ENCODE measurements around the gene HHLA2.
A peak's percentile ranks its signal among the peaks of the same experiment; 100 is the strongest.

HHLA2 gene

DNA sequence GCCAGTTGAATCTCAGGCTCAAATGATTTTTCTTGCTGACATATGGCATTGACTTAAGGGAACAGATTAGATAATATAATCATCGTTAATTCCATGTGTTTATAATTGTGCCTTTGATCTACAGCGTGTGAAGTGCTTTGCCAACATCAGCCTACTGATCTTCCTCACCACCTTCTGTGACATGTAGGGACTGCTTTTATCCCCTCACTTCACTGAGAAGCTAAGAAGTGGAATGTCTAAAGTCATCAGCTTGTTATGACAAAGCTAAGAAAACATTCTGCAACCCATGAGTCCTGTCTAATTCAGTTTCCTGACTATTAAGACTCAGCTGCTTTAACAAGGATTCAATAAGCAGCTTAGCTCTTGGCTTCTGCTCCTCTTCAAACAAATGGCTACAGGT is 108.0 kb downstream of the HHLA2 start:
- Mint-ChIP-seq H3K4me1 (peaks cover 7% of the 10 kb centered on the region), H3K27ac (no peak overlapping the region), H3K36me3 (ENCODE audit: low read depth) (no peaks in the 10 kb centered on the region), H3K4me3 (no peak overlapping the region), H3K27me3 (no peaks in the 10 kb centered on the region), H3K9me3 (no peaks in the 10 kb centered on the region)
- DNase-seq = no peak
- no peak for ATAC-seq

DNA sequence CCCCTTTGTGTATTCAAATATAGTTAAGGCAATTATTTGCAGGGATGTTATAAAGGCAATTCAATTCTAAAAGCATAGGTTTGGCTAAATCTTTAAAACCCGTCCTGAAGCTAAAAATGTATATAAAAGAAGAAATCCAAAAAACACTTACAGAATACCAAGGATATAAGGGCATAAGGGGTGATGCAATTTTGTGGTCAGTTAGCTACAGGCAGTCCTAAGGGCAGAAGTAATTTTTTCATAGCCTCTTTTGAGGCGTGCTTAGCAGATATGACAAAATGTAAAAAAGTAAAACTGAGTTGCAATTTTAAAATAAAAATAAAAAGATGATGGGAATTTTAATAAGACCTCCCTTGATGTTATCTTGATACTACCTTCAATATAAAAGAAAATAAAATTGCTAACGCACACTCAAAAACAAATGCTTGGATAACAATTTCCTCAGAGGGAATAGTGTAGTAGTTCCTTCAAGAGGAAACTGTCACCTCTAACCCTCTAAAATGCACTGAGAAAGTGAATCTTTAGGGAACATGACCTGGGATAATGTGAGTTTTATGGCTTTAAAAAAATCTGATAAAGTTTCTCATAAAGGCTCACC is 109.8 kb downstream of the HHLA2 start:
- H3K4me1 Mint-ChIP-seq = peaks cover 7% of the 10 kb centered on the region
- DNase-seq (no peak), ATAC-seq (no peak)
- no peaks in the 10 kb centered on the region for H3K36me3 Mint-ChIP-seq (ENCODE audit: low read depth)
- H3K27me3 Mint-ChIP-seq = no peaks in the 10 kb centered on the region
- H3K9me3 Mint-ChIP-seq = no peaks in the 10 kb centered on the region
- no peak overlapping the region for H3K4me3 Mint-ChIP-seq
- no peak overlapping the region for H3K27ac Mint-ChIP-seq

DNA sequence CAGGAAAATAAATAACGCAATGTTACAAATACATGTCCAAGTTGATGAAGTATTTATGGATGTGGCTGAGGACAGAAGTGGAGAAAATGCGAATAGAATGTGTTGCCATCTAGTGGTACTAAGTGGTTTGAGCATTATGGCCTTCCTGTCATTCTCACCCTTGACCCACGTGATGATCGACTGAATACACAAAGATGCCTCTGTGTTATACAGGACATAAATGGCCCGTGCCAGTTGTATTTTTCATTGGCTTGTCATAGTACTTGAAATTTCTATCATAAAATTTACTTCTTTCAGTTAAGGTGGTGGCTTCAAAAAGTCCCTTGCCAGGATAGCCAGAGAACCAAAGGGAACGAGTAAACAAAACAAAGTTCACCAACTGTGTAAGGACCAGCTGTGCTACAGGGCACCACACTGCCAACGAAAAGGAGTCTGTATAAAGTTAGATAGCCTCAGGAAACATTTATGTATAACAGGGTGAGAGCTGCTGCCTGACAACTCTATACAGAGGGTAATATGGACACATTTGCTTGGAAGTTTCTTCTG is 110.4 kb downstream of the HHLA2 start:
- Mint-ChIP-seq H3K4me3 (no peak overlapping the region), H3K9me3 (no peaks in the 10 kb centered on the region), H3K27me3 (no peaks in the 10 kb centered on the region), H3K36me3 (ENCODE audit: low read depth) (no peaks in the 10 kb centered on the region), H3K27ac (no peak overlapping the region), H3K4me1 (peaks cover 7% of the 10 kb centered on the region)
- DNase-seq (no peak), ATAC-seq (peak; percentile 93)

DNA sequence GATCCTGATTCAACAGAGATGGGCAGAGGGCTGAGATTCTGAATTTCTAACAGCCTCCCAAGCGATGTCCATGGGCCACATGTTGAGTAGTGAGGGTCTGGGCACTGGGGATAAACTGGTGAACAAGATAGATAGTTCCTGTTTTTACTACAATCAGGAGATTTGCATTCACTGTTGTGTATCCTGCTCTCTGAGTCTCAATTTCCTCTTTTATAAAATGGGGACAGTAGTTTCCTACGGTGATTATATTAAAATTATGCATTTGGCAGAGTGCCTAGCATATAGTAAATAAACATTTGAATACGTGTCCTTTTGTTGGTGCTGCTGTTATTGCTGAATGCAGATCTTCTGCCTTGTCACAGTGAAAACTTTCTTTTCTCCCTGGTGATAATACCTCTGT is 111.5 kb downstream of the HHLA2 start:
- no peaks in the 10 kb centered on the region for H3K9me3 Mint-ChIP-seq
- DNase-seq (no peak), ATAC-seq (no peak)
- no peaks in the 10 kb centered on the region for H3K36me3 Mint-ChIP-seq (ENCODE audit: low read depth)
- no peak overlapping the region for H3K27ac Mint-ChIP-seq
- peaks cover 9% of the 10 kb centered on the region for H3K4me1 Mint-ChIP-seq
- no peak overlapping the region for H3K4me3 Mint-ChIP-seq
- peaks cover 2% of the 10 kb centered on the region for H3K27me3 Mint-ChIP-seq

DNA sequence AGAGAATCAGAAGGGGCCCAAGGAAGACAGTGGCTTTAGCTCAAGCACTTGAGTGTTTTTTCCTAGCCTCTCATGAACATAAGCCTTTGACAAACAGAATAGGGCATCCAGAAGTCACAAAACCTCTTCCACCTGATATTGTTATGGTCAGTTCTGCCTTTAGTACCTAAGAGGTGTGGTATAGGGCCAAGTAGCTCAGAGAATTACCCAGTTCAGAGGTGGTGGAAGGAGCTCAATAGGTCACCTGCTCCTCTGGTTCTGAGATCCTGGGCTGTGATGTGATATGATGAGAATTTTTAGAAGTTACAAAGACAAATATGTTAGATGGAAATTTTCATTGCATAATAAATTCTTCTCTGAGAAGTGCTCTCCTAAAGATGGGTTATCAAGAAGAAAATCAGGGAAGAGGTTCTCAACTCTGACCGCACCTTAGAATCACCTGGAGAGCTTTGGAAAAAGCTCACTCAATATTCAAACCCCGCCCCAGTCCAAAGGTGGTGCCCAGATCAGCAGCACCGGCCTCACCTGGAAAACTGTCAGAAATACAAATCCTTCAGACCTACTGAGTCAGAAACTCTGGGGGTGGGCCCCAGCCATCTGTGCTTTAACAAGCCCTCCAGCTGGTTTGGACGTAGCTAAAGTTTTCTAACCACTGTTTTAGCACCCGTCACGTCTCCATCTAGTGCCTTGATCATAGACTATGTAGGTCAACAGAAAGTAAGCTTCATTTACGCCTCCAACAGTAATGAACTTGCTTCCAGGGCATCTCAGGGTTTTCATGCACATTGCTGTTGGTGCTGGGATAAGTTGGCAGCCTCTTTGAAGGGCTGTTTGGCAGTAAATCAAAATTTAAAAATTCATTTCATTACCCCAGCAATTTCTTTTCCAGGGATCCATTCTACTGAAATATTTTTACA is 112.8 kb downstream of the HHLA2 start:
- Mint-ChIP-seq H3K9me3 (no peaks in the 10 kb centered on the region), H3K27ac (no peak overlapping the region), H3K4me1 (peaks cover 9% of the 10 kb centered on the region), H3K4me3 (no peak overlapping the region), H3K36me3 (ENCODE audit: low read depth) (no peaks in the 10 kb centered on the region), H3K27me3 (peaks cover 2% of the 10 kb centered on the region)
- no peak for DNase-seq
- ATAC-seq = no peak

DNA sequence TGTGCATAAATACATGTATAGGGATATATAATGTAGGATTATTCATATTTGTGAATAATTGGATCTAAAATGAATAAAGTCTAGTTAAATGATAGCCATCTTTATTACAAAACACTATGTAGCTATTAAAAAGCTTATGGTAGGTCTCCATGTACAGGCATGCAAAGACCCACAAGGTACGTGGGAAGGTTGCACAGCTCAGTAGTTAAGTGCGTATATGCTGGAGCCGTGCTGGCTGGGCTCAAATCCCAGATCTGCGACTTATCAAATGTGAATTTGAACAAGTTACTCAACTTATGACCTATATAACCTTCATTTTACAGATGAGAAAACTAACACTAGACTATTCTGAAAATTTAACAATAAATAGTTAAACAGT is 113.4 kb downstream of the HHLA2 start:
- peaks cover 9% of the 10 kb centered on the region for H3K4me1 Mint-ChIP-seq
- ATAC-seq (no peak), DNase-seq (no peak)
- peaks cover 2% of the 10 kb centered on the region for H3K27me3 Mint-ChIP-seq
- H3K9me3 Mint-ChIP-seq = no peaks in the 10 kb centered on the region
- H3K4me3 Mint-ChIP-seq = no peak overlapping the region
- H3K36me3 Mint-ChIP-seq (ENCODE audit: low read depth) = no peaks in the 10 kb centered on the region
- no peak overlapping the region for H3K27ac Mint-ChIP-seq

DNA sequence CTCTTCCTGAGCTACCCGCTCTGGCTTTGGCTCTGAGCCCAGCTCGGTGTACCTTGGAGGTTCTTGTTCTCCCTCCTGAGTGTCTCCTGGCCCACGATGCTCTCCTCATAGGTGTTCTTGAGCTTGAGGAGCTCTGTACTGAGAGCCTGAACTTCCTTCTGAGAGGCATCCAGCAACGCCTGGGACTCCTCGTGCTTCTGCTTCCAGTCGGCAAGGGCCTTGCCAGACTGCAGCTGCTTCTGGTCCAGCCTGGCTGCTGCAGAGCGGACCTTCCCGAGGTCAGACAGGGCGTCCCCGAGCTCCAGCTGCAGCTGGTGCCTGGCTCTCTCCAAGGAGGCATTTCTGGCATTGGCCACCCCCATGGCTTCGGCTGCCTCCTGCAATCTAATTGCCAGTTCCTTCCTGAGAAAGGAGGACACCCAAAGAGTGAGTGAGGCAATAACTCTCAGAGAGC is 114.2 kb downstream of the HHLA2 start:
- Mint-ChIP-seq H3K36me3 (ENCODE audit: low read depth) (no peaks in the 10 kb centered on the region), H3K27ac (no peak overlapping the region), H3K4me3 (no peak overlapping the region), H3K4me1 (peaks cover 11% of the 10 kb centered on the region), H3K9me3 (no peaks in the 10 kb centered on the region), H3K27me3 (peaks cover 2% of the 10 kb centered on the region)
- DNase-seq (no peak), ATAC-seq (no peak)

DNA sequence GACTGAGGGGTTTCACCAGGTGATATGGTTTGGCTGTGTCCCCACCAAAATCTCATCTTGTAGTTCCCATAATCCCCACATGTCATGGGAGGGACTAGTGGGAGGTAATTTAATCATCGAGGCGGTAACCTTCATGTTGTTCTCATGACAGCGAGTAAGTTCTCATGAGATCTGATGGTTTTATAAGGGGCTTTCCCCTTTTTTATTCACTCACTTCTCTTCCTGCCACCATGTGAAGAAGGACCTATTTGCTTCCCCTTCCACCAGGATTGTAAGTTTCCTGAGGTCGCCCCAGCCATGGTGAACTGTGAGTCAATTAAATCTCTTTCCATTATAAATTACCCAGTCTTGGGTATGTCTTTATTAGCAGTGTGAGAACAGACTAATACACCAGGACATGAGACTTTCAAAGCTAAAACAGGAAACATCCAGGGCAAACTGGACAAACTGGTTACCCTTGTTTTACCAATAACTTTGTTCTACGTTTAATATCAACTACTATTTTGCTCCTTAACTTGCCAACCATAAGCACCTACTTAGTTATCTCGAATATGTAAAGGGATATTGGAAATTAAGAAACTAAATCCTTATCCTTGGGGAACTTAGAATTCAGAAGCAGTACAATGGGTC is 115.9 kb downstream of the HHLA2 start:
- no peak overlapping the region for H3K4me3 Mint-ChIP-seq
- no peaks in the 10 kb centered on the region for H3K36me3 Mint-ChIP-seq (ENCODE audit: low read depth)
- no peak overlapping the region for H3K27ac Mint-ChIP-seq
- no peaks in the 10 kb centered on the region for H3K9me3 Mint-ChIP-seq
- DNase-seq (no peak), ATAC-seq (no peak)
- peaks cover 2% of the 10 kb centered on the region for H3K27me3 Mint-ChIP-seq
- H3K4me1 Mint-ChIP-seq = peaks cover 18% of the 10 kb centered on the region

DNA sequence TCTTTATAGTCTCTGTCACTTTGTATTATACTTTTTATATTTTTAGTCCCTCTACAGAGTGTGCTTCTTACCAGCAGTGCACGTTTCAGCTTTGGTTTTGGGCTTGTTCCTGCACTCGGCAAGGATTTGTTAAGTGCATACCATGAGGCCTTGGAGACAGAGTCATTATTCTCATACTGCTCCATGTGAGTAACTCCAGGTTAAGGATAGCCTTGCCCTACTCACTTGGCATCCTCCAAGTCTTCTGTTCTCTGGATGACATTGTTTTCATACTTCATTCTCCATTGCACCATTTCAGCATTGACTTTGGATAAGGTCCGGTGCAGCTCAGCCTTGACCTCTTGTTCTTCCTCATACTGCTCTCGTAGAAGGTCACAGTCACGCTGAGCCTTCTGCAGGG is 117.7 kb downstream of the HHLA2 start:
- ATAC-seq = no peak
- no peak for DNase-seq
- Mint-ChIP-seq H3K9me3 (no peaks in the 10 kb centered on the region), H3K4me3 (no peak overlapping the region), H3K27ac (no peak overlapping the region), H3K36me3 (ENCODE audit: low read depth) (no peaks in the 10 kb centered on the region), H3K27me3 (peaks cover 2% of the 10 kb centered on the region), H3K4me1 (peaks cover 18% of the 10 kb centered on the region)

DNA sequence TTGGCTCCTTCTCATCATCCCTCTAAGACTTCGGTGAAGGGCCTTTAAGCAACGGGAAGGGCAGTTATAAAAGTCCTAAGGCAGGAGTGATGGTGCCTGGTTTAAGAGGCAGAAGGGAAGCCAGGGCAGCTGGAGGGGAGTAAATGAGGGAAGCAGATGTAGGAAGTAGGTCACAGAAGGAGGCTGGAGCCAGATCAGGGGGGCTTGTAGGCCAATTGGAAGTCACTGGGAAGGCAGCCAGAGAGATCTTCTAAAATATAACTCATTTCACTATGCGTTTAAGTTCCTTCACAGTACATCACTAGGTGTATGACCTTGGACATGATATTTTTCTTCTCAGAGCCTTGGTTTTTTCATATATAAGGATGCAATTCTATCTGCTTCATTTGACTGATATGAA is 119.3 kb downstream of the HHLA2 start:
- Mint-ChIP-seq H3K4me1 (peaks cover 18% of the 10 kb centered on the region), H3K27me3 (peaks cover 2% of the 10 kb centered on the region)

DNA sequence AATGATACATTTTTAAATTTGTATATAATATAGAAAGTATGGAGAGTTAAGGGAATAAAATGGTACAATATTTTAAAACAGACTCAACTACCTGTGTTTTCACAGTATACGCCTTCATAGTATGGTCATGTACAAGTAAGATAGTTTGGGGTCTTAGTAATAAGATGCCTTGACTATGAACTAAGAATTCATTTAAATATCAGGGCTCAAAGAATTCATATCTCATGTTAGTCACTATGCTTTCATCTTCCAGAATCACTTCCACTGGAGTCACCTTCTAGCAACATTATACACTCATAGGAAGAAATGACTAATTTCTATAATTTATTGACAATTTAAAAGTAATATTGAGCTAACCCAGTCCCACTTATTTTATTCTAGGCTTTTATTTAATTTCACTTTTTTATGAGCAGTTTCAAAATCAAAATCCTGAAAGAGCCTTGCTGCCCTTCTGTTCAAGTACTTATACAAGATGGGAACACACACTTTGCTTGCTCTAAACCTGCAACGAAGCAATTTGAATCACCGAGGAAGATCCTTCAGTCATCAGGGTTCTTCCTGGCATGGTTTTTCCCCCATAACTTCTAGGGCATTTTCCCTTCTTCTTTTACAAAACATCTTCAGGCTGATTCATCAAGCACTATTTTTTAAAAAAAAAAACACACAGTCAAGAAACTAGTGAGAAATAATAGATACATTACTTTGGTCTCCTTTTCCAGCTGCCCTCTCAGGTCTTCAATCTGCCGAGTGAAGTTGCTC is 119.9 kb downstream of the HHLA2 start:
- Mint-ChIP-seq H3K27ac (peak overlapping the region; percentile 45), H3K4me3 (no peak overlapping the region), H3K27me3 (peaks cover 2% of the 10 kb centered on the region), H3K36me3 (ENCODE audit: low read depth) (no peaks in the 10 kb centered on the region), H3K9me3 (no peaks in the 10 kb centered on the region), H3K4me1 (peaks cover 18% of the 10 kb centered on the region)
- DNase-seq (no peak), ATAC-seq (peak; percentile 85)

More for the DNA sequence above, 119.3 kb downstream of the HHLA2 start:
- ATAC-seq = no peak
- Mint-ChIP-seq H3K4me3 (no peak overlapping the region), H3K27ac (no peak overlapping the region), H3K36me3 (ENCODE audit: low read depth) (no peaks in the 10 kb centered on the region), H3K9me3 (no peaks in the 10 kb centered on the region)
- no peak for DNase-seq

DNA sequence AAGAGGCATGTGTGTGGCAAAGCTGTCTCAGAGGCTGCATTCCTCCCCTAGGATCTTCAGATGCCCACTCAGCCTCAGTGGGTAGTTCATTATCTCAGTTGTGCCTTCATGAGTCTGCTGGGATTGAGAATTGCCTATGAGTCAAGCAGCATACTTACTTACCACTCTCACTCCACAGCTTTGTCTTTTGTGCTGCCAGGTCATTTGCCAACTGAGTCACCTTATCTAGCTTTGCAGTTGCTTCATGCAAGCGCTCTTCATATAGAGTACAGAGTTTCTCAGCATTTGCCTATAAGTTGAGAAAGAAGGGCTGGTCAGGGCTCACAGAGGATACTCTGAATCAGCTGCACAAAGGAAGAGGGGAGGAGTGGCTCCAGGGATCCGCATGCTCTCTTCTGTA is 124.6 kb downstream of the HHLA2 start:
- Mint-ChIP-seq H3K27ac (no peak overlapping the region), H3K36me3 (ENCODE audit: low read depth) (no peaks in the 10 kb centered on the region), H3K4me1 (peaks cover 12% of the 10 kb centered on the region), H3K4me3 (no peak overlapping the region), H3K9me3 (no peaks in the 10 kb centered on the region), H3K27me3 (no peaks in the 10 kb centered on the region)
- DNase-seq (no peak), ATAC-seq (peak; percentile 67)

Data from activated naive CD8-positive, alpha-beta T cell treated with anti-CD3 and anti-CD28 coated beads, Interleukin-2, amount 50 U/mL, for 24 hours (primary cell).